Mesenchymal stem cell (in vitro differentiated cells and primary cell): ENCODE results near the gene ZNHIT1.

ENCODE experiments used
- DNase-seq: peaks from one replicate; pipeline ENCODE4 v3.0.0-alpha.2; 2013
- H2AFZ ChIP-seq: one replicate; pipeline ENCODE4 v1.6.1; 2013; ENCODE audit warnings: low read depth, mild to moderate bottlenecking, control low read depth, inconsistent platforms, low read length, moderate library complexity
- H2AK5ac ChIP-seq: 2 replicates; pipeline ENCODE4 v1.6.1; 2013; ENCODE audit warnings: low read length, moderate library complexity, mild to moderate bottlenecking, inconsistent platforms; ENCODE audit not compliant: severe bottlenecking
- H2BK120ac ChIP-seq: one replicate; pipeline ENCODE4 v1.6.1; 2013; ENCODE audit warnings: low read depth, mild to moderate bottlenecking, inconsistent platforms, low read length, moderate library complexity
- H2BK12ac ChIP-seq, 2 experiments: one replicate each; pipeline ENCODE4 v1.6.1; 2013; ENCODE audit warnings: inconsistent platforms in 2 of 2, low read length in 2 of 2, mild to moderate bottlenecking in 2 of 2, moderate library complexity in 2 of 2, control low read depth in 1 of 2
- H2BK15ac ChIP-seq: one replicate; pipeline ENCODE4 v1.6.1; 2013; ENCODE audit warnings: mild to moderate bottlenecking, low read depth, inconsistent platforms; ENCODE audit not compliant: poor library complexity, severe bottlenecking
- H2BK5ac ChIP-seq: 2 replicates; pipeline ENCODE4 v1.6.1; 2013; ENCODE audit warnings: low read depth, mild to moderate bottlenecking, low read length, control low read depth, inconsistent platforms; ENCODE audit not compliant: poor library complexity, severe bottlenecking
- H3K14ac ChIP-seq, 2 experiments: one replicate each; pipeline ENCODE4 v1.6.1; 2013; ENCODE audit warnings: inconsistent platforms in 2 of 2, low read length in 2 of 2, control low read depth in 1 of 2, mild to moderate bottlenecking in 1 of 2, moderate library complexity in 1 of 2
- H3K18ac ChIP-seq, 2 experiments: one replicate each; pipeline ENCODE4 v1.6.1; 2013; ENCODE audit warnings: inconsistent platforms in 2 of 2, low read length in 2 of 2, control low read depth in 1 of 2, low read depth in 1 of 2, mild to moderate bottlenecking in 1 of 2
- H3K23ac ChIP-seq, 2 experiments: one replicate each; pipeline ENCODE4 v1.6.1; 2013; ENCODE audit warnings: inconsistent platforms in 2 of 2, low read length in 2 of 2, mild to moderate bottlenecking in 2 of 2, moderate library complexity in 2 of 2, control low read depth in 1 of 2
- H3K27ac ChIP-seq: 2 replicates; pipeline ENCODE4 v1.5.1; 2013; ENCODE audit warnings: mild to moderate bottlenecking, moderate library complexity, low read length, control low read depth, inconsistent platforms; ENCODE audit not compliant: poor library complexity, severe bottlenecking
- H3K27me3 ChIP-seq, 2 experiments: 2 replicates each; pipeline versions ENCODE4 v1.6.1 to v1.7.0; 2013; ENCODE audit warnings: low read length in 2 of 2, mild to moderate bottlenecking in 2 of 2, moderate library complexity in 2 of 2, control low read depth in 1 of 2, inconsistent platforms in 1 of 2; ENCODE audit not compliant: control insufficient read depth in 1 of 2, insufficient read depth in 1 of 2
- H3K36me3 ChIP-seq, 2 experiments: 2 replicates each; pipeline versions ENCODE4 v1.6.1 to v1.7.0; 2013; ENCODE audit warnings: low read length in 2 of 2, control low read depth in 1 of 2, inconsistent platforms in 1 of 2, low read depth in 1 of 2, mild to moderate bottlenecking in 1 of 2; ENCODE audit not compliant: insufficient read depth in 2 of 2, control insufficient read depth in 1 of 2
- H3K4ac ChIP-seq, 2 experiments: one replicate each; pipeline ENCODE4 v1.6.1; 2013; ENCODE audit warnings: inconsistent platforms in 2 of 2, low read length in 2 of 2, mild to moderate bottlenecking in 2 of 2, moderate library complexity in 2 of 2, control low read depth in 1 of 2, low read depth in 1 of 2
- H3K4me1 ChIP-seq: 2 replicates; pipeline ENCODE4 v1.6.1; 2013; ENCODE audit warnings: low read depth, low read length, control low read depth; ENCODE audit not compliant: control insufficient read depth, insufficient read depth
- H3K4me2 ChIP-seq: 2 replicates; pipeline ENCODE4 v1.6.1; 2013; ENCODE audit warnings: low read length, mild to moderate bottlenecking, inconsistent platforms; ENCODE audit not compliant: poor library complexity, severe bottlenecking
- H3K4me3 ChIP-seq, 2 experiments: 2 replicates each; pipeline versions ENCODE4 v1.5.1 to v1.7.0; 2013; ENCODE audit warnings: low read length in 2 of 2, mild to moderate bottlenecking in 2 of 2, control low read depth in 1 of 2, low read depth in 1 of 2; ENCODE audit not compliant: insufficient read depth in 1 of 2
- H3K79me1 ChIP-seq: replicated peaks from 2 replicates; pipeline ENCODE4 v1.6.1; 2013; ENCODE audit warnings: mild to moderate bottlenecking, control low read depth, low read length, inconsistent platforms; ENCODE audit not compliant: poor library complexity, severe bottlenecking
- H3K9ac ChIP-seq: 2 replicates; pipeline ENCODE4 v1.7.0; 2013; ENCODE audit warnings: mild to moderate bottlenecking, low read length, moderate library complexity
- H3K9me3 ChIP-seq: 2 replicates; pipeline ENCODE4 v1.7.0; 2013; ENCODE audit warnings: mild to moderate bottlenecking, low read length; ENCODE audit not compliant: control insufficient read depth
- H4K8ac ChIP-seq: one replicate; pipeline ENCODE4 v1.6.1; 2013; ENCODE audit warnings: inconsistent platforms, mild to moderate bottlenecking, low read length, moderate library complexity
- H4K91ac ChIP-seq: one replicate; pipeline ENCODE4 v1.6.1; 2013; ENCODE audit warnings: mild to moderate bottlenecking, low read length, inconsistent platforms
- WGBS: methylation state at CpG from one replicate; pipeline ENCODE4 v1.1.7; 2013; ENCODE audit warnings: mixed read lengths; 5-methylcytosine and 5-hydroxymethylcytosine counted together

ZNHIT1 gene

GRCh38 chr7:101172005-101172853 is 45.7 kb upstream of the ZNHIT1 start:
- Histone ChIP-seq H2AK5ac (no peak overlapping the region), H3K4me3 (peak overlapping the region in 1 of 2 experiments; percentile 47), H2BK12ac (no peak overlapping the region), H3K27me3 (peaks cover 93 to 97% of the 10 kb centered on the region in 2 experiments), H3K79me1 (no peaks in the 10 kb centered on the region), H3K23ac (peak overlapping the region in 1 of 2 experiments; percentile 77), H3K27ac (no peak overlapping the region), H3K36me3 (no peaks in the 10 kb centered on the region), H3K4me1 (peaks cover 37% of the 10 kb centered on the region), H2AFZ (no peak overlapping the region), H2BK120ac (no peak overlapping the region), H3K9ac (no peak overlapping the region), H2BK15ac (no peak overlapping the region), H3K4ac (no peak overlapping the region), H3K9me3 (no peaks in the 10 kb centered on the region), H3K4me2 (peak overlapping the region; percentile 35), H2BK5ac (no peak overlapping the region), H3K18ac (no peak overlapping the region), H3K14ac (no peak overlapping the region), H4K8ac (no peak overlapping the region), H4K91ac (no peak overlapping the region)
- WGBS: 3% methylated on average over 79 of the region's 79 CpGs
- no peak for DNase-seq

GRCh38 chr7:101172854-101173751 is 44.9 kb upstream of the ZNHIT1 start:
- 4% methylated on average over 44 of the region's 53 CpGs for WGBS
- no peak overlapping the region for H4K91ac ChIP-seq

GRCh38 chr7:101173752-101174244 is 44.2 kb upstream of the ZNHIT1 start:
- H4K91ac ChIP-seq: no peak overlapping the region
- H3K14ac ChIP-seq: no peak overlapping the region
- no peaks in the 10 kb centered on the region for H3K36me3 ChIP-seq
- no peaks in the 10 kb centered on the region for H3K9me3 ChIP-seq
- no peak overlapping the region for H2BK5ac ChIP-seq
- H2BK120ac ChIP-seq: no peak overlapping the region
- no peak overlapping the region for H3K9ac ChIP-seq
- no peak overlapping the region for H4K8ac ChIP-seq
- 13% methylated on average over 16 of the region's 16 CpGs for WGBS
- no peak overlapping the region for H2BK15ac ChIP-seq
- H2BK12ac ChIP-seq: no peak overlapping the region
- H3K23ac ChIP-seq: no peak overlapping the region
- H3K4me2 ChIP-seq: no peak overlapping the region
- no peak overlapping the region for H2AK5ac ChIP-seq
- H3K4me3 ChIP-seq: peak overlapping the region in 1 of 2 experiments; percentile 61
- no peak overlapping the region for H3K27ac ChIP-seq
- H3K4me1 ChIP-seq: peaks cover 31% of the 10 kb centered on the region
- no peaks in the 10 kb centered on the region for H3K79me1 ChIP-seq
- no peak overlapping the region for H3K4ac ChIP-seq
- DNase-seq: no peak
- no peak overlapping the region for H2AFZ ChIP-seq
- peaks cover 92 to 97% of the 10 kb centered on the region in 2 experiments for H3K27me3 ChIP-seq
- no peak overlapping the region for H3K18ac ChIP-seq

More at GRCh38 chr7:101172854-101173751, 44.9 kb upstream of the ZNHIT1 start:
- Histone ChIP-seq H3K79me1 (no peaks in the 10 kb centered on the region), H3K18ac (no peak overlapping the region), H2BK5ac (no peak overlapping the region), H2BK12ac (no peak overlapping the region), H2BK15ac (no peak overlapping the region), H3K27me3 (peaks cover 93 to 97% of the 10 kb centered on the region in 2 experiments), H3K36me3 (no peaks in the 10 kb centered on the region), H3K14ac (no peak overlapping the region), H2AK5ac (no peak overlapping the region), H3K4me3 (peak overlapping the region; percentile 47 to 61), H3K27ac (no peak overlapping the region), H3K23ac (peak overlapping the region in 1 of 2 experiments; percentile 38), H3K9me3 (no peaks in the 10 kb centered on the region), H3K4me1 (peaks cover 34% of the 10 kb centered on the region), H3K9ac (no peak overlapping the region), H3K4me2 (peak overlapping the region; percentile 47), H4K8ac (no peak overlapping the region), H2BK120ac (no peak overlapping the region), H2AFZ (peak overlapping the region; percentile 30), H3K4ac (no peak overlapping the region)
- DNase-seq: peak; percentile 57
